RWPE1 (cell line): ENCODE data around the gene AK2.
"Not testable (repeated sequence)": the region's sequence is repeated elsewhere in the genome, so short reads cannot be mapped to it uniquely, and the experiment has no call there.

Experiments used
- CTCF ChIA-PET: fragments of 350-600 bp; sonication (Branson Sonifier 250); formaldehyde crosslinking; extraction: SDS; loops from one replicate; lab custom pipeline; 2021; lab: Yijun Ruan, JAX
- POLR2A ChIA-PET: fragments of 400-600 bp; formaldehyde crosslinking; extraction: SDS; loops from one replicate; lab custom pipeline; 2020; ENCODE audit warnings: antibody characterized with exemption; ENCODE audit not compliant: low non-redundant PET; lab: Yijun Ruan, JAX
- DNase-seq: peaks from one replicate; pipeline ENCODE4 v3.0.0; 2012; ENCODE audit warnings: low spot score
- H3K27ac ChIP-seq: fragments of 450-650 bp; 2 replicates; pipeline ENCODE4 v1.5.1; 2017
- CTCF ChIP-seq: fragments of 450-650 bp; conservative IDR thresholded peaks from 2 replicates; pipeline ENCODE4 v1.5.1; 2017; ENCODE audit warnings: low read depth, mild to moderate bottlenecking

AK2 gene

DNA sequence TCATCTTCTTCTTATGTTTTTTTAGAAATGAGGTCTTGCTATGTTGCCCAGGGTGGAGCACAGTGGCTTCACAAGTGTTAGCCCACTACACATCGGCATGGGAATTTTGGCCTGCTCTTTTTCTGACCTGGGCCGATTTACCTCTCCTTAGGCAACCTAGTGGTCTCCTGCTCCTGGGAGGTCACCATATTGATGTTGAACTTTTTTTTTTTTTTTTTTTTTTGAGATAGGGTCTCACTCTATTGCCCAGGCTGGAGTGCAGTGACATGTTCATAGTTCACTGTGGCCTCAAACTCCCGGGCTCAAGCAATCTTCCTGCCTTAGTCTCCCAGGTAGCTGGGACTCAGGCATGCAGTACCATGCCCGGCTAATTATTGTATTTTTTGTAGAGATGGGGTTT lies 7.5 kb downstream of the AK2 start:
- no peak for TF ChIP-seq CTCF
- peak overlapping the region; percentile 35 for H3K27ac ChIP-seq
- CTCF ChIA-PET: interaction anchor here (1.0 kb wide), 1 partner anchor 26 kb away, joined by 3 read pairs; no protein-coding TSS in a partner anchor
- DNase-seq: no peak
- POLR2A ChIA-PET: no interaction called here

GRCh38 chr1:33025761-33026160 lies 10.9 kb downstream of the AK2 start:
- TF ChIP-seq CTCF: no peak
- DNase-seq: no peak
- POLR2A ChIA-PET: no interaction called here
- CTCF ChIA-PET: no interaction called here
- H3K27ac ChIP-seq: no peak overlapping the region; the same call in 1 of the 2 replicates

- POLR2A ChIA-PET: interaction anchor here (0.6 kb wide), 2 partner anchors 61 to 207 kb away, joined by 5 to 6 read pairs; partner anchors contain the start of gene RNF19B
- TF ChIP-seq CTCF: no peak
- no peak overlapping the region for H3K27ac ChIP-seq
- CTCF ChIA-PET: no interaction called here
- DNase-seq: no peak
Measured at GRCh38 chr1:33025180-33025569, 11.5 kb downstream of the AK2 start.

- DNase-seq, CTCF ChIA-PET: not testable (repeated sequence)
- 0 out of 2 replicates have a peak overlapping the region, but pooled peaks have one; percentile 24 for H3K27ac ChIP-seq
- POLR2A ChIA-PET: interaction anchor here (0.6 kb wide), 2 partner anchors 60 to 207 kb away, joined by 5 to 6 read pairs; partner anchors contain the start of gene RNF19B
Measured at GRCh38 chr1:33024430-33025179, 12.1 kb downstream of the AK2 start.

DNA sequence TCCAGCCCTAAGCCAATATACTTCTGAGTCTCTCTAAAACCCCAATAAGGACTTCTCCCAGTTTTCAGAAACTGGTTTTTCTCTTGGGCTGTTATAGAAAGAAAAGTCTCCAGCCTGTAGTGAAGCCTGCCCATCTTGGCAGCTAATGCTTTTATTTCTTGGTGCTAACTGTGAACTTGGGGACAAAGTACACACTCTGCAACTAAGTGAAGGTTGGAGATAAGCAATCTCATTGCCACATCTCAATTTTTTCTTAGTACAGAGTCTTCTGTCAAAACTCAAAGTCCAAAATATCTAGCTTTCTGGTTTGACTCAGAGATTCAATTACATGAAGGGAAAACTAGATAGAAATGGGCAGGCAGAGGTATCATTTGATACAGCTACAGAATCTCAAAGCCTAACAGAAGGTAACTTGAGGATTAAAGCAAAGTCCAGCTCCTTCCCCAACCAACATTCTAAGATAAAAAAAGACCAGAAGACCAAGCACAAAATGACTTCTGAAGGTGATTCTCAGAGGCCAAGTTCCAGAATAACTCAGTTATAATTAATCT lies 14.0 kb downstream of the AK2 start:
- ChIA-PET CTCF (interaction anchor here (0.6 to 1.5 kb wide), 2 partner anchors 9 to 22 kb away, joined by 3 read pairs; no protein-coding TSS in a partner anchor), POLR2A (no interaction called here)
- no peak overlapping the region for H3K27ac ChIP-seq
- DNase-seq: no peak
- no peak for TF ChIP-seq CTCF

DNA sequence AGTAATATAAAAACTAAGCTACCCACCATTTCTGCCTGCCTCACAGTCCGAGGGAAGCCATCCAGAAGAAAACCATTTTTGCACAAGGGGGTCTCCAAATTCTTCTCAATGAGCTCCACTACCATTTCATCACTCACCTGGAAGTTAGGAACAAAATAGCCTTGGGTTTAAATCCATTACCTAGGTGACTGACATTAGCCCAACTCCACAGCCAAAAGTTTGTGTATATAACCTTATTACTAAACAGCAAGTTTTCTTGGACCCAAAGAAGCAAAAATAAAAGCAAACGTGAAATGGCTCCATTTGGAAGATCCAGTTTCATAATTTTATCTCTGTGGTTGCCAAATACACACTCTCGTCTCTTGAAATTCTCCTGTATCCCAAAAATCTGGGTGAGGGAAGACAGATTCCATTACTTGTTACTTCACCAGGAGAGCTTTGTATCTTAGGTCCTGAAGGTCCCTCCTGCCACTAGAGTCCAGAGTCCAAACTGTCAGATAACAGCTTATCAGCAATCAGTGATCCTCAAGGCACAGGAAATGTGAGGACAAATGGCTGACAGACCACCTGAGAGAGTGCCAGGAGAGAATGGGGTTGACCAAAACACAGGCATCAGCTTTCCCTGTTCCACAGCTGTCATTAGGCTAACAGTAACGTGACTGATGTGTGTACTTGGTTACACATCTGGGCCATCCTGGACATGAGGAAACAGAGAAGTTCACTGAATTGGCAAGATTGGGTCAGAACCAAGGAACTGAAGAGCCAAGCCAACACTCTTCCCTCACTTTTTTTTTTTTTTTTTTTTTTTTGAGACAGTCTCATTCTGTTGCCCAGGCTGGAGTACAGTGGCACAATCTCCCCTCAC lies 14.9 kb downstream of the AK2 start:
- CTCF ChIA-PET: interaction anchor here (1.5 kb wide), 1 partner anchor 21 kb away, joined by 3 read pairs; no protein-coding TSS in a partner anchor
- H3K27ac ChIP-seq: no peak overlapping the region

More for the DNA sequence above, 14.9 kb downstream of the AK2 start:
- POLR2A ChIA-PET: no interaction called here
- no peak for DNase-seq
- TF ChIP-seq CTCF: no peak
